GM10248 (cell line): ENCODE results near the gene SMG7.

ENCODE experiments used
- CTCF ChIA-PET: fragments of 300-600 bp; sonication (Branson Sonifier 250); formaldehyde crosslinking; extraction: SDS; loops from one replicate; lab custom pipeline; 2021; ENCODE audit warnings: antibody characterized with exemption; lab: Yijun Ruan, JAX
- POLR2A ChIA-PET: fragments of 350-650 bp; sonication (Branson Sonifier 250); formaldehyde crosslinking; extraction: SDS; loops from one replicate; lab custom pipeline; 2020; ENCODE audit warnings: antibody characterized with exemption; lab: Yijun Ruan, JAX
- DNase-seq: peaks from one replicate; pipeline ENCODE4 v3.0.0; 2012; ENCODE audit errors: extremely low spot score
- TF ChIP-seq, protein P1 (sequence below): IDR thresholded peaks from 2 replicates; pipeline ENCODE4 v1.5.1; 2012; ENCODE audit warnings: mild to moderate bottlenecking, low read depth; ENCODE audit errors: extremely low read depth, missing control alignments, control extremely low read depth

The SMG7 gene

GRCh38 chr1:183466781-183467180, 5.5 kb upstream of the SMG7 start:
- POLR2A ChIA-PET, result no interaction called here
- CTCF ChIA-PET, result no interaction called here

DNA sequence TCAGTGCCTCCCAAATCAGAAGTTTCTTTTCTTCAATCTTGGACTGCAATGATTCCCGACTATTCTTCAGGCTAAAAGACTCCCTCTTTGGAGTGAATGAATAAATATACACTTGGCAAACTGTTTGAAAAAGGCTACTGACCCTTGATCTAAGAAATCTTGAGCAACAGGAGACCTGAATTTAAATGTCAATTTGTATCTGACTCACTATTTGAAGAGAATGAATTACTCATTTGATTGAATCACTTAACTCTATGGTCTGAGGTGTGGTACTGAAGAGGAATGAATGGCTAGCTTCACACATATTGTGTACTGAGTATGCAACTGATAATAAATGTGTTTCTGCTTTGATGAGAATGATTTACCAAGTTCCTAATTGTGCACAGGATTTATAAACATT, 4.6 kb upstream of the SMG7 start:
- TF ChIP-seq, protein P1, sequence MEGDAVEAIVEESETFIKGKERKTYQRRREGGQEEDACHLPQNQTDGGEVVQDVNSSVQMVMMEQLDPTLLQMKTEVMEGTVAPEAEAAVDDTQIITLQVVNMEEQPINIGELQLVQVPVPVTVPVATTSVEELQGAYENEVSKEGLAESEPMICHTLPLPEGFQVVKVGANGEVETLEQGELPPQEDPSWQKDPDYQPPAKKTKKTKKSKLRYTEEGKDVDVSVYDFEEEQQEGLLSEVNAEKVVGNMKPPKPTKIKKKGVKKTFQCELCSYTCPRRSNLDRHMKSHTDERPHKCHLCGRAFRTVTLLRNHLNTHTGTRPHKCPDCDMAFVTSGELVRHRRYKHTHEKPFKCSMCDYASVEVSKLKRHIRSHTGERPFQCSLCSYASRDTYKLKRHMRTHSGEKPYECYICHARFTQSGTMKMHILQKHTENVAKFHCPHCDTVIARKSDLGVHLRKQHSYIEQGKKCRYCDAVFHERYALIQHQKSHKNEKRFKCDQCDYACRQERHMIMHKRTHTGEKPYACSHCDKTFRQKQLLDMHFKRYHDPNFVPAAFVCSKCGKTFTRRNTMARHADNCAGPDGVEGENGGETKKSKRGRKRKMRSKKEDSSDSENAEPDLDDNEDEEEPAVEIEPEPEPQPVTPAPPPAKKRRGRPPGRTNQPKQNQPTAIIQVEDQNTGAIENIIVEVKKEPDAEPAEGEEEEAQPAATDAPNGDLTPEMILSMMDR, result no peak
- DNase-seq, result no peak
- POLR2A ChIA-PET, result no interaction called here
- CTCF ChIA-PET, result interaction anchor here (0.9 kb wide), 1 partner anchor 217 kb away, joined by 4 read pairs; no protein-coding TSS in a partner anchor

More at GRCh38 chr1:183466781-183467180, 5.5 kb upstream of the SMG7 start:
- DNase-seq, result no peak
- TF ChIP-seq, protein P1, result no peak

DNA sequence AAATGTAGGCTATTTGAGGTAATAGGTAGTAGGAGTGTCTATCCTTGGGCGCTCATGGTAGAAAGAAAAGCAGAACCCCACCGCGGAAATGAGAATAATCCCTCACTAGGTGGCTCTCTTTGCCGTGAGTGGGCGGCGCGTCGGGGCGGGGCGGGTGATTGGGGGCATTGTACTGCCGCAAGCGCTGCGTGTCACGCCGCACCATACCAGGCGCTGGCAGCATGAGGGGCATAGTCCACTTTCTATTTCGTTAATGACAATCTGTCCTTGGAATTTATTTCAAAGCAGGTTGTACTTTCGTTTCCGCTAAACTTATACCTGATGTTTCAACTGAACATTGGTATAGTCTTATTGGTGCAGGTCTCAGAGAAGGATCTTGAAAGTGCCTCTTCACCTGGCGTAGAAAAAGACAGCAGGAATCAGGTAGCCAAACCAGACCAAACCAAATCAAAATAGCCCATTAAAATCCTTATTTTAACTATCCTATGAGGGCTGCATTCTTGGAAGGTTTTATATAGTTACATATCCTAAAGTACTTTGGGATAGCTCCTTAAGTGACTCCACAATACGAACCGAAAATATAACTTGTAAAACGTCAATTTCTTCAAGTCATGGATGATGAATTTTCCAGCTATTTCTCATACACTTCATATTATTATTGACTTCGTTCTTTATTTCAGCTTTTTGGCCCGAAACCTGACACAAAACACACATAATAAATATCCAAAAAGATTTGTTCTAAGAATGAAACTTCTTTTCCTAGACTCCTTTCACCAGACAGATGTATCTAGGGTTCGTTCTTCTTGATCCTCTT, 1.9 kb upstream of the SMG7 start:
- ChIA-PET POLR2A (no interaction called here), CTCF (interaction anchor here (0.7 to 1.7 kb wide), 6 partner anchors 12 to 214 kb away, joined by 3 to 4 read pairs (median 3); no protein-coding TSS in a partner anchor)
- peak; percentile 73 for DNase-seq
- TF ChIP-seq, protein P1, result peak; percentile 43

DNA sequence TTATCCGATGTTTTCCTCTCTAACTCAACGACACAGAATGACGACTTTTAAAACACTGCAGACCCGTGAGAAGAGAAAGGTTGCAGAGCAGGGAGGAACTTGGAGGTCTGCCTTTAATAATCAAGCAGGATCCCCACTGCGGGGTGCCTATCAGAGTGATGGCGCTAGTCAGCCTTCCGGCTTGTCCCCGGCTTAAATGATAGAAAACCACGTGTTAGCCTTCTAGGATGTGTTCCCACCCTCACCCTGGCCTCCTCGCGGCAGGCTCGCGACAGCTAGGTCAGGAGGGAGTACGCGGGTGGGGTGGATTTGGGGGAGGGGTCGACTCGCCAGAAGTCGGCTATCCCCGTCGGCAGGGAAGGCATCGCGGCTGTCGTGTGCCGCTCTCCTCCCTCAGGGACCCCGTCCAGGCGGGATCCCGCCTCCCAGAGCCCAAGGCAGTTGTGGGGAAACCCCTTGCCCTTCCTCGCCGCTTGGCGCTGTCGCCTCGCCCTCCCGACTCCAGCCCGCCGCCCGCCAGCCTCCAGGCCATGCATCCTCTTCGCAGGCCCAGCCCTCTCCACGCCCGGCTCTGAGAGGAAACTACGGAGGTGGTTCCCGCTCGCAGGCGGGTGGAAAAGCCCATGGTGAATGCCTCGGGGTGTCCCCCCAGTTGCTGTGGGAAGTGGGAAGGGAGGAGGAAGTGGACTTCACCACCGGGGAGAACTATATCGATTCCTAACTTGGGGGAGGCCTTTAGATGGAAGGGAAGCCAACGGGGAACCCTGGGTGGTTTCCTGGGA, 1.1 kb upstream of the SMG7 start:
- peak; percentile 56 for DNase-seq
- ChIA-PET CTCF (interaction anchor here (0.7 to 1.4 kb wide), 3 partner anchors 11 to 130 kb away, joined by 3 to 4 read pairs (median 3); no protein-coding TSS in a partner anchor), POLR2A (no interaction called here)
- TF ChIP-seq, protein P1, result no peak

DNA sequence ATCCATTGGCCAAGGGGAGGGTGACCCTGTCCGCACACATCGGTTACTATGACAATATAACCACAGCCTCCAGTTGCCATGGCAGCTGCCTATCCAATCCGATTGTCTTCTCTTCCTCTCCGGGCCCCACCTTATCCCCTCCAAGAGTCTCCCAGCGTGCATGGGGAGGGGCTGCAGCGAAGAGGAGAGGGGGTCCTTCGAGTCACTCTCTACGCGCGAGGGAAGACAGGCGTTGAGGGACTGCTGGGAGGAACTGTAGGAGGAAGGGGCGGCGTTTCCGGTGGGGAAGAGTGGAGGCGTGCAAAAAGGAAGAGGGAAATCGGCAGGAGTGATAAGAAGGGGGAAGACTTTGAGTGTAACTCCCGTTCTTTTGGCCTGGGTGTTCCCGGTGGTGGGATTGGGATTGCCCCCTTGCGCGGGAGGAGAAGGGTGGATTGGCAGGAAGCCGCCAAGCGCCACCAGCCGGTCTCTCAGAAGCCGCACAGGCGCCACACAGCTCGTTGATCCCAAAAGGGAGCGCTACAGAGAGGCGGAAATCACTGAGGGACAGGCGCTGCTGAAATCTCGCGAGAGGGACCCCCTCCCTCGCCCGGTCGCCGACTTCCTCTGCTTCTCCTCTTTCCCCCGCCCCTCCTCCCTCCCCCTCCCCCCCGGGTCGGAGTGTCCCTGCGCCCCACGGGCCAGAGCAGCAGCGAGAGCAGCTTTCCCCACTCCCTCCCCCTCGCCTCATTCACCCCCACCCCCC, 384 bp upstream of the SMG7 start:
- ChIA-PET CTCF (interaction anchor here (1.1 to 1.2 kb wide), 2 partner anchors 15 to 183 kb away, joined by 3 to 4 read pairs; no protein-coding TSS in a partner anchor), POLR2A (interaction anchor here (0.7 kb wide), 1 partner anchor 14 kb away, joined by 3 read pairs; no protein-coding TSS in a partner anchor)
- peak; percentile 94 for DNase-seq
- TF ChIP-seq, protein P1, result peak; percentile 8
